Transverse colon (tissue), 4 donors: ENCODE results near the gene TMEM26. TPM values are rescaled to one million over a fixed set of nuclear protein-coding genes. Genes with fewer than 3 reads are reported as not detected.

ENCODE experiments used
- DNase-seq: peaks from one replicate; pipeline ENCODE4 v3.0.0-alpha.2; 2019
- H3K27ac ChIP-seq, 4 donors: fragments of 200-600 bp; sonication (generic); 2 replicates each; pipeline ENCODE4 v1.5.1; 2016 to 2018; ENCODE audit warnings: inconsistent platforms in 4 of 4
- H3K27me3 ChIP-seq: fragments of 200-600 bp; sonication (generic); 2 replicates; pipeline ENCODE4 v1.5.1; 2017; ENCODE audit warnings: inconsistent platforms
- H3K36me3 ChIP-seq, 4 donors: fragments of 200-600 bp; sonication (generic); 2 replicates each; pipeline ENCODE4 v1.5.1; 2017 to 2019; ENCODE audit warnings: inconsistent platforms in 4 of 4
- H3K4me1 ChIP-seq, 4 donors: fragments of 200-600 bp; sonication (generic); 2 replicates each; pipeline ENCODE4 v1.5.1; 2017 to 2020; ENCODE audit warnings: inconsistent platforms in 4 of 4
- H3K4me3 ChIP-seq, 4 donors: fragments of 200-600 bp; sonication (generic); 1 replicate in 1 of 4; 2 replicates in 3 of 4; pipeline versions ENCODE4 v1.5.1 to v1.6.1; 2017 to 2019; ENCODE audit warnings: inconsistent platforms in 4 of 4
- H3K9me3 ChIP-seq, 2 donors: fragments of 200-600 bp; sonication (generic); 2 replicates each; pipeline ENCODE4 v1.5.1; 2017 to 2019; ENCODE audit warnings: inconsistent platforms in 2 of 2
- EP300 ChIP-seq: sonication (generic); formaldehyde crosslinking; IDR thresholded peaks from one replicate; pipeline ENCODE4 v1.6.1; 2017; ENCODE audit warnings: antibody characterized with exemption, low read depth
- POLR2A ChIP-seq: fragments of 450-650 bp; IDR thresholded peaks from one replicate; pipeline ENCODE4 v1.6.1; 2016; ENCODE audit warnings: antibody characterized with exemption, mild to moderate bottlenecking, moderate library complexity
- POLR2AphosphoS5 ChIP-seq, 3 donors: sonication (generic); formaldehyde crosslinking; IDR thresholded peaks; one replicate each; pipeline ENCODE4 v1.6.1; 2016; ENCODE audit warnings: antibody characterized with exemption in 3 of 3
- WGBS, 2 donors: methylation state at CpG; one replicate each; pipeline ENCODE4 v1.1.5; 2018; ENCODE audit warnings: low coverage in 1 of 2; 5-methylcytosine and 5-hydroxymethylcytosine counted together
- in situ Hi-C, 4 donors: fragments of 200-750 bp; cut with MboI; loops; one replicate each; pipeline versions ENCODE4 v1.15.0 to v1.15.1; 2017; ENCODE audit warnings: low sequenced_read_pairs in 3 of 4, low pct_ligation_motif_present in 1 of 4, low pct_unique_long_range_greater_than_20kb in 1 of 4
- intact Hi-C: fragments of 100-400 bp; cut with DNase I; formaldehyde crosslinking; loops from one replicate; pipeline ENCODE4 v1.15.1; 2023; ENCODE audit warnings: low total_unique reads
- total RNA-seq, 4 donors: library from RNA; depleted of rRNA; stranded (reverse); fragments of >200 nt; gene quantifications; one replicate each; pipeline ENCODE4 v1.1.0, GENCODE V29; 2016
- TF ChIP-seq, protein P1 (sequence below), 5 experiments: fragments of 200-600 bp in 3 of 5; fragments of 450-650 bp in 2 of 5; sonication (generic) in 3 of 5; IDR thresholded peaks; 1 replicate in 2 of 5; 2 replicates in 3 of 5; pipeline ENCODE4 v1.5.1; 2016 to 2017; ENCODE audit warnings: antibody characterized with exemption in 5 of 5, inconsistent platforms in 3 of 5, mild to moderate bottlenecking in 2 of 5, moderate library complexity in 1 of 5

Gene TMEM26
- total RNA-seq, 4 donors from 2014 or later: 0.27 to 3.0 (median 1.9) TPM; not detected in 1

DNA sequence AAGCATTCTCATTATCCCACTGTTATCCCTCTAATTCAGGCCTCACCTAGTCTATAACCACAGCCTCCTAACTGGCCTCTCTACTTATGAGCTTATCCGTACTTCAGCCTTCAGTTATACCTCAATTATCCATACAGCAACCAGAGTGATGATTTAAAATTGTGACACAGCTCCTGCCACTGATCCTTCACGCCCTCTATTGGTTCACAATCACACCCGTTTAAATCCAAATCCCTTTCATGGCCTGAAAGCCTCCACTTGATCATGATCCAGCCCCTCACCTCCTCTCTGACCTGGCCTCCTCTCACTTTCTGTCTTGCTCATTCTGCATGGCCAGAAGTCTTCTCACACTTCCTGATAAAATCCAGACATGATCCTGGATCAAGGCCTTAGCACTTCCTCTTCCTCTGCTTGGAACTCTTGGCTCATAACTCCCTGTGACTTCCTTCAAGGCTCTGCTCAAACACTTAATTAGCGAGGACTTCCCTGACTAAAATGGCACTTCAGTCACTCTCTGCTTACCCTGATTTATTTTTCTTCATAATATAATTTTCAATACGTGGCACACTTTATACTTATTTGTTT lies 19.0 kb upstream of the TMEM26 start:
- H3K4me3 ChIP-seq: no peak overlapping the region
- no peaks in the 10 kb centered on the region for H3K9me3 ChIP-seq
- no peaks in the 10 kb centered on the region for H3K27me3 ChIP-seq
- intact Hi-C loops: no loop called here
- TF ChIP-seq POLR2AphosphoS5 (IDR thresholded peaks at IDR 0.05) (no peak), EP300 (no peak), POLR2A (no peak)
- TF ChIP-seq, protein P1, sequence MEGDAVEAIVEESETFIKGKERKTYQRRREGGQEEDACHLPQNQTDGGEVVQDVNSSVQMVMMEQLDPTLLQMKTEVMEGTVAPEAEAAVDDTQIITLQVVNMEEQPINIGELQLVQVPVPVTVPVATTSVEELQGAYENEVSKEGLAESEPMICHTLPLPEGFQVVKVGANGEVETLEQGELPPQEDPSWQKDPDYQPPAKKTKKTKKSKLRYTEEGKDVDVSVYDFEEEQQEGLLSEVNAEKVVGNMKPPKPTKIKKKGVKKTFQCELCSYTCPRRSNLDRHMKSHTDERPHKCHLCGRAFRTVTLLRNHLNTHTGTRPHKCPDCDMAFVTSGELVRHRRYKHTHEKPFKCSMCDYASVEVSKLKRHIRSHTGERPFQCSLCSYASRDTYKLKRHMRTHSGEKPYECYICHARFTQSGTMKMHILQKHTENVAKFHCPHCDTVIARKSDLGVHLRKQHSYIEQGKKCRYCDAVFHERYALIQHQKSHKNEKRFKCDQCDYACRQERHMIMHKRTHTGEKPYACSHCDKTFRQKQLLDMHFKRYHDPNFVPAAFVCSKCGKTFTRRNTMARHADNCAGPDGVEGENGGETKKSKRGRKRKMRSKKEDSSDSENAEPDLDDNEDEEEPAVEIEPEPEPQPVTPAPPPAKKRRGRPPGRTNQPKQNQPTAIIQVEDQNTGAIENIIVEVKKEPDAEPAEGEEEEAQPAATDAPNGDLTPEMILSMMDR (IDR thresholded peaks at IDR 0.05): no peak
- no peak overlapping the region for H3K27ac ChIP-seq
- H3K36me3 ChIP-seq: no peaks in the 10 kb centered on the region
- no peak for DNase-seq
- in situ Hi-C loops: no loop called here
- H3K4me1 ChIP-seq: no peaks in the 10 kb centered on the region
- 65 to 84% methylated on average over 5 of the region's 5 CpGs for WGBS, 2 donors

GRCh38 chr10:61471491-61471890 lies 18.3 kb upstream of the TMEM26 start:
- in situ Hi-C loops (no loop called here), intact Hi-C loops (no loop called here)
- no peak for DNase-seq
- no peak overlapping the region for H3K4me3 ChIP-seq
- no peaks in the 10 kb centered on the region for H3K9me3 ChIP-seq
- H3K27me3 ChIP-seq: no peaks in the 10 kb centered on the region
- no peaks in the 10 kb centered on the region for H3K36me3 ChIP-seq
- H3K4me1 ChIP-seq: no peaks in the 10 kb centered on the region
- WGBS, 2 donors: 88 to 96% methylated on average over 2 of the region's 2 CpGs
- TF ChIP-seq EP300 (no peak), POLR2A (no peak), POLR2AphosphoS5 (IDR thresholded peaks at IDR 0.05) (no peak)
- TF ChIP-seq, protein P1 (IDR thresholded peaks at IDR 0.05): no peak
- no peak overlapping the region for H3K27ac ChIP-seq

DNA sequence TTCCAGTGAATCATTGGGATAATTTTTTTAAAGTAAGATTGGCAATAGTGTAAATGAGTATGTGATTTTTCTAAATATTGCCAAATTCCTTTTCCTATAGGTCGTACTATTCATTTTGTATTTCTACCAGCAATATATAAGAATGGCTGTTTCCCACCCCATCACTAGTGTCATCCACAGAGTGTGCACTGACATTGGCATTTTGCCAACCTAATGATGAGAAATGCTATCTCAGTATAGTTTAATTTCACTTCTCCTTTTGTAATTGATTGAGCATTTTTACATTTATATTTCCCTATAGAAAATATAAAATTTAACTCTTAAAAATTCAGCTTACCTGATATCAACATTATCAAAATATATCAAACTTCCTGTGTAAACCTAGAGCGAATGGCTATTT lies 17.6 kb upstream of the TMEM26 start:
- H3K36me3 ChIP-seq: no peaks in the 10 kb centered on the region
- no peaks in the 10 kb centered on the region for H3K4me1 ChIP-seq
- TF ChIP-seq EP300: no peak
- DNase-seq: no peak
- H3K27me3 ChIP-seq: no peaks in the 10 kb centered on the region
- 90 to 93% methylated on average over 2 of the region's 2 CpGs for WGBS, 2 donors
- no peak overlapping the region for H3K4me3 ChIP-seq
- in situ Hi-C loops: no loop called here
- H3K27ac ChIP-seq: no peak overlapping the region
- intact Hi-C loops: no loop called here
- no peaks in the 10 kb centered on the region for H3K9me3 ChIP-seq

GRCh38 chr10:61465901-61466632 lies 12.9 kb upstream of the TMEM26 start:
- H3K36me3 ChIP-seq: no peaks in the 10 kb centered on the region
- no peak overlapping the region for H3K27ac ChIP-seq
- no peaks in the 10 kb centered on the region for H3K4me1 ChIP-seq
- WGBS, 2 donors: 72 to 91% methylated on average over 2 to 3 of the region's 3 CpGs
- H3K27me3 ChIP-seq: no peaks in the 10 kb centered on the region
- DNase-seq: no peak
- in situ Hi-C loops (no loop called here), intact Hi-C loops (no loop called here)
- H3K9me3 ChIP-seq: no peaks in the 10 kb centered on the region
- H3K4me3 ChIP-seq: no peak overlapping the region
- TF ChIP-seq, protein P1 (IDR thresholded peaks at IDR 0.05): no peak
- no peak for TF ChIP-seq POLR2A
- no peak for TF ChIP-seq POLR2AphosphoS5 (IDR thresholded peaks at IDR 0.05)

GRCh38 chr10:61465171-61465496 lies 12.0 kb upstream of the TMEM26 start:
- no peaks in the 10 kb centered on the region for H3K9me3 ChIP-seq
- no peaks in the 10 kb centered on the region for H3K27me3 ChIP-seq
- no peak for DNase-seq
- in situ Hi-C loops (no loop called here), intact Hi-C loops (no loop called here)
- H3K27ac ChIP-seq: no peak overlapping the region
- H3K36me3 ChIP-seq: no peaks in the 10 kb centered on the region
- H3K4me1 ChIP-seq: no peaks in the 10 kb centered on the region
- H3K4me3 ChIP-seq: no peak overlapping the region
- TF ChIP-seq EP300 (no peak), POLR2AphosphoS5 (IDR thresholded peaks at IDR 0.05) (no peak), POLR2A (no peak)
- TF ChIP-seq, protein P1 (IDR thresholded peaks at IDR 0.05): no peak
